Measurements from ENCODE around the gene LBX2.

LBX2 gene

DNA sequence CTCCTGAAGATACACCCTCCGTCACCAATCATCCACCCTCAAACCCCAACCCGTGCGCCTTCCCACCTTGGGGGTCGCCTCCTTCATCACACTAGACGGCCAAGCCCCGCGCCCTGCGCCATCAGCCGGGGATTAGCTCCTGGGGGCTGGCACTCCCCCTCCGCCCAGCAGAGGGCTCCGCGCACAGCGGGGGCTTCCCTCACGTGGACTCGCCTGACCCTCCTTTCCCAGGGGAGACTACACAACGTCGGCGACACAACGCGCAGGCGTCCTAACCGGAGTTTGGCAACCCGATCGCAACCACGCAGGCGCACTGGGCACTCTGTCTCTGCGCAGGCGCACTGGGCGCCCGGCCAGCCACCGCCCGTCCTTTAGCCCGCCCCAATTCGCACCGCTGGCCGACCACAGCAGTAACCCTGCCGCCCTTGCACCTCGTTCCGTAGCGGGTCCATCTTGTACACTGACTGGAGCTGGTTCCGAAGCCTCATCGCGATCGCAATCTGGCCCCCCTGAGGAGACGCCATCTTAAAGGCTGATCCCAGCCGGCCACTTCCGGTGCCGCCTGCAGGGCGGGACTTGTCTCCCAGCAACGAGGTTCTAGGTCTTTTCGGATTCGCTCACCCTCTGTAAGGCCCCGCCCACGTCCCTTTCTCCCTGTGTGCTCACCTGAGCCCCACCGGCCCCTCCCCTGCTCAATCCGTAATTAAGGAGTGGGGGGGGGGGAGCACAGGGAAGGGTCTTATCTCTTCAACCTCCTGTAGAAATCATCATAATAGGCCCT, 7.9 kb upstream of the LBX2 start, which contains the start of gene PCGF1:
TSS of gene PCGF1 (minus strand) at position 551 of the 781 bp plus-strand sequence. CDS start at position 524, 27 bp downstream.
- H3K27ac ChIP-seq: peak within 1 kb of the TSS; percentile 97
- TF ChIP-seq ZFX (IDR thresholded peaks at IDR 0.05; ENCODE audit: borderline replicate concordance): no peak
- TF ChIP-seq, protein P1, sequence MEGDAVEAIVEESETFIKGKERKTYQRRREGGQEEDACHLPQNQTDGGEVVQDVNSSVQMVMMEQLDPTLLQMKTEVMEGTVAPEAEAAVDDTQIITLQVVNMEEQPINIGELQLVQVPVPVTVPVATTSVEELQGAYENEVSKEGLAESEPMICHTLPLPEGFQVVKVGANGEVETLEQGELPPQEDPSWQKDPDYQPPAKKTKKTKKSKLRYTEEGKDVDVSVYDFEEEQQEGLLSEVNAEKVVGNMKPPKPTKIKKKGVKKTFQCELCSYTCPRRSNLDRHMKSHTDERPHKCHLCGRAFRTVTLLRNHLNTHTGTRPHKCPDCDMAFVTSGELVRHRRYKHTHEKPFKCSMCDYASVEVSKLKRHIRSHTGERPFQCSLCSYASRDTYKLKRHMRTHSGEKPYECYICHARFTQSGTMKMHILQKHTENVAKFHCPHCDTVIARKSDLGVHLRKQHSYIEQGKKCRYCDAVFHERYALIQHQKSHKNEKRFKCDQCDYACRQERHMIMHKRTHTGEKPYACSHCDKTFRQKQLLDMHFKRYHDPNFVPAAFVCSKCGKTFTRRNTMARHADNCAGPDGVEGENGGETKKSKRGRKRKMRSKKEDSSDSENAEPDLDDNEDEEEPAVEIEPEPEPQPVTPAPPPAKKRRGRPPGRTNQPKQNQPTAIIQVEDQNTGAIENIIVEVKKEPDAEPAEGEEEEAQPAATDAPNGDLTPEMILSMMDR (IDR thresholded peaks at IDR 0.05): no peak

DNA sequence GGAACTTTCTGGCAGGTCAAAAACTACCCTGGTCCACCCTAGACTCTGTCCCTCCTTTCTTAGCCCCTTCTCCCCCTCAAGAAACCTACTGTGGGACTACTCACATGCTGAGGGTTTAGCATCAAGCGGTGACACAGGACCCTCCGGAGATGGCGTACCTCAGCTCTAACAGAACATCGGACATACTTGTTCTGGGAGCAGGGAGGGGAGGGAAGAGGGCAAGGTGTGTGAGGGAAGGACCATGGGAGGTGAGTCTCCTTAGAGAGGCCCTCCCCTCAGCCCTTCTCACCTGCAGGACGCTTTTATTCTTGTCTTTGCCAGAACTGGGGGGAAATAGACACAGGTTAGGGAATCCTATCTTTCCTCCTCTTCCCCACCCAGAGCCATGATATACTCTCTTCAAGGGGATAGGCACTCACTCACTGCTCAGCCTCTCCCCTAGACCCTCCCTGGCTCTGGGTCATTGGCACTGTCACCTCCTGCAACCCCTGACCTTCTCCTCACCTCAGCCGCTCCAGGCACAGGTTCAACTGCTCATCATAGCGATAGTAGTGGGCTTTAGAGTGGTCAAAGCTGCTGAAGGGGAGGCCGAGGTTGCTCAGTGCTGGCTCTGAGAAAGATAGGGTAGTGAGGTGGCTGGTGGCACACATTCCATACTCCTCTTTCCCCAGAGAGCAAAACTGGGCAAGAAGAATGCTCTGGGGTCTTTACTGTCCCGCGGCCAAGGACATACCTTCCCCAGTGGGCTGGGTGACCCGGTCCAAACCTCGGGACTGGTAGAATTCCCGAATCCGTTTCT, 6.2 kb upstream of the LBX2 start:
- peak overlapping the region; percentile 97 for H3K27ac ChIP-seq
- TF ChIP-seq ZFX (IDR thresholded peaks at IDR 0.05; ENCODE audit: borderline replicate concordance): no peak
- TF ChIP-seq, protein P1 (IDR thresholded peaks at IDR 0.05): no peak

DNA sequence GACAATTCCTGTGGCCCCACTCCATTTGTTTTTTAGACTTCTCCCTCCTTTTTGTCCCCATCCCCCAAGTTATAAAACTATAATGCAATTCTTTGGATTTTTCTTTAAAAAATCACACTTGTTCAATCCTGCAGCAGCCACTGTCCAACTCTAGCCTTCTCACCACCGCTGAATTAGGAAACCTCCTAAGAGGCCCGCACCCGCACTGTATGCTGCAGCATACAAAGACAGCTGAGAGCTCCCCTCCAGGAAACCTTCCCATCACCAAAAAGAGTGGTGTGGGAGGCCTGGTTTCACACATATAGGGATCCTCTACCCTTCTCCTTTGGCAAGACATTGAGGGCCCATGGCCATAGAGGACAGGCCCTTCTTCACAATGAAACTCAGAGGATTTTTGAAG, 5.2 kb upstream of the LBX2 start:
- TF ChIP-seq, protein P1 (IDR thresholded peaks at IDR 0.05): no peak
- no peak for TF ChIP-seq ZFX (IDR thresholded peaks at IDR 0.05; ENCODE audit: borderline replicate concordance)
- peak overlapping the region; percentile 97 for H3K27ac ChIP-seq

DNA sequence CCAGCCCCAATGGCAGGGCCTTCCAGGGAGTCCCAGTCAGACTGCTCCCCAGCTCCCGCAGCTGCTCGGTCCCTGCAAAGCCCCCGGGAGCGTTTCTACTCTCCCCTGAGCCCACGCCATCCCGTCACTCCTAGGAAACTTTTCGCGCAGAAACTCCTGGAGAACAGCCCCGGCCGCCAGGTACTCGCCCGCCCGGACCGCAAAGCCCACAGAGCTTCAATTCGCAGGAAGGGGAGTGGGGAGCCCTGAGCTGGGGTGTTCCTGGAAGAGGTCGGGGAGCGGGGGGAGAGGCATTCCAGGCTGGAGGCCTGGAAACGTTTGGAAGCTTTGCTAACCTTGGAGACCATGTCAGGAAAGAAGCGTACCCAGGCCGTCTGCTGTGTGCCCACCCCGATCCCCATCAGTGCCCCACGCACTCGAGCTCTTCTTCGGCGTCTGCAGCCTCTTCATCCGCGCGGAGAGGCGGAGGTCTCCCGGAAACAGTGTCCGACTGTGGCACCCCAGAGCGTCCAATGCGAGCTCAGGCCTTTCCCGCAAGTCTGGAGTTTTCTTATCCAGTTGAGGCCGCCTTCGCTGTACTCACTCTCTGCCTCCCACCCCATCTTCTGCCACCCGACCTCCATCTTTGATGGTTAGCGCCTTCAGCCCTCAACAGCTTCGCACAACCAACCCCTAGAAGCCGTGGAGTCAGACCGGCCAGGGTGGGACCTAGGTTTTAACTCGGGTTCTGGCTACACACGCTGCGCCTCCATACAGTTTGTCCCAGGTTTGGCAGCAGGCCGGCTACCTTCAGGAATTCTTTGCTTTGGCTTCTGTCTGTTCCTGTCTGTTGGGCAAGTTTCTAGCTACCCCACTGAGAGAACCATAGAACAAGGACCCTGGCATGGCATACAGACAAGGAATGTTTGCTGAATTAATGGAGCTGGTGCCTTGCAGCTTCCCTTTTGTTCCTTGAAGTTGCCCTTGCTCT, 4.4 kb upstream of the LBX2 start:
- TF ChIP-seq, protein P1 (IDR thresholded peaks at IDR 0.05): no peak
- no peak for TF ChIP-seq ZFX (IDR thresholded peaks at IDR 0.05; ENCODE audit: borderline replicate concordance)
- peak overlapping the region; percentile 97 for H3K27ac ChIP-seq

DNA sequence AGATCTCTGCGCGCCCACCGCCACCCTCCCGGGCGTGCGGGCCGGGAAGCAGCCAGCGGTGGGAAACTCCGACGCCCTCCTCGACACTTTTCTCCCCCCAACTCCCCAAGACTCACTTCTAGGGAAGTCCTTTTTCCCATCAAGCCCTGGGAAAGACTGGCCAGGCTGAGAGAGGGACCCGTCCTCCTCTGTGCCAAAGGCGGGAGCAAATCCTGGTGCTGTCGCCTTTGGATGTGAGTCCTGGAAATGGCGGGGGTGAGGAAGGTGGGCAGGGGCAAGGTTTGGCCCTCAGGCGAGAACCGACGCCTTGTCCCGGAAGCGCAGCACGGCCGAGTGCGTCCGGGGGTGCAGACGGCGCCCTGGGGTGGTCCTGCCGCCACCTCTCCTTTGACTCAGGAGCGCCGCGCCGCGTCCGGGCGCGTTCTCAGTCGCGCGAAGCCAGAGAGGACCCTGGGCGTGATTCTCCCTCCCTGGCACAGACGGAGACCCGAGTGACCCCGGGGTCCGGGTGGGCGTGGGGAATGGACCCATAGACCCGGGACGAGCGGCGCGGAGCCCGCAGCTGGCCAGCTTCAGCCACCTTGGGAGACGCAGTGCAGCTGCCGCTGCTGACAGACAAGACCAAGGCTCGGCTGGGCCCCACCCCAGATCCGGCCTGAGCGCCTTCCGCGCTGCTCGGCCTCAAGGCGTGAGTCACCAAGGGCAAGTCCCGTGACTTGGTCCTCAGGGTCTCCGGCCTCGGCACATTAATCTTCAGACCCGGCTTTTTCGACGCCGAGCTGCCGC, 3.5 kb upstream of the LBX2 start:
- TF ChIP-seq, protein P1 (IDR thresholded peaks at IDR 0.05): peak; percentile 75
- TF ChIP-seq ZFX (IDR thresholded peaks at IDR 0.05; ENCODE audit: borderline replicate concordance): no peak
- peak overlapping the region; percentile 97 for H3K27ac ChIP-seq

DNA sequence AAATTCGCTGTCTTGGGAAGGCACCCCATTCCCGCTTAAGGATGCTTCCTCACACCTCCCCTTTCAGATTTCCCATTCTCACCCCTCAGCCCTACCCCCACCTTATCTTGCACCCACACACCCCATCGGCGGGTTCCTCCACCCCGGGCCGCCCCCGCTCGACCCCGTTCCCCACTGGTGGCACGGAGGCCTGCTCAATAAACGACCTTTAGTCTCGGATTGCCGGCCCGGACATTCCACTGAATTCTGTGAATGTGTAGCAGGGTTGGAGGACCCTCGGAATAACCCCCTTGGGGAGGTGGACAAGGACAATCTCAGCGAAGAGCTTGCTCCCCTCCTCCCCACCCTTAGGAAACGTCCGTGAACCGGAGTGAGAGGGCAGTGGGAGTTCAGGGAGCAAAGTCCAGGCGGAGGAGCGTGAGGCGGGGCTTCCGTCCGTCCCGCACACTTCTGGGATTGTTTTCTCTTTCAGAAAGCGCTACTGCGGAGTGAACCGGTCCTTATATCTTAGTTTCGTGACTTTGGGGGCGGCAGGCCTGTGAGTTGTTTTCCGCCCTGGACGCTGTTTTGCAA, 2.8 kb upstream of the LBX2 start:
- peak overlapping the region; percentile 97 for H3K27ac ChIP-seq
- TF ChIP-seq ZFX (IDR thresholded peaks at IDR 0.05; ENCODE audit: borderline replicate concordance): no peak
- TF ChIP-seq, protein P1 (IDR thresholded peaks at IDR 0.05): no peak
